GM15510 (cell line): Measurements from ENCODE around the gene HYCC1.

Experiments
- POLR2A ChIP-seq: IDR thresholded peaks from 3 replicates; pipeline ENCODE4 v1.6.1; 2011; ENCODE audit warnings: borderline replicate concordance; ENCODE audit not compliant: insufficient read length; ENCODE audit errors: extremely low read depth

The HYCC1 gene

GRCh38 chr7:23013715-23014649 lies at the start of gene HYCC1:
TSS of gene HYCC1 (minus strand) at chr7:23014130. CDS start at chr7:22991111, 23,019 bp downstream.
- peak; percentile 98 for TF ChIP-seq POLR2A

GRCh38 chr7:23062452-23062851 lies 48.5 kb upstream of the HYCC1 start:
- TF ChIP-seq POLR2A, result no peak

- no peak for TF ChIP-seq POLR2A
These were observed 47.4 kb upstream of the HYCC1 start for GRCh38 chr7:23061327-23061726.

GRCh38 chr7:23058408-23059096 lies 44.6 kb upstream of the HYCC1 start:
- TF ChIP-seq POLR2A, result no peak

GRCh38 chr7:23055582-23056178 lies 41.8 kb upstream of the HYCC1 start:
- no peak for TF ChIP-seq POLR2A

GRCh38 chr7:23044581-23044980 lies 30.7 kb upstream of the HYCC1 start:
- no peak for TF ChIP-seq POLR2A

GRCh38 chr7:23043441-23043840 lies 29.5 kb upstream of the HYCC1 start:
- no peak for TF ChIP-seq POLR2A

GRCh38 chr7:23027261-23027660 lies 13.3 kb upstream of the HYCC1 start:
- no peak for TF ChIP-seq POLR2A

- TF ChIP-seq POLR2A, result no peak
These were observed 12.2 kb upstream of the HYCC1 start for GRCh38 chr7:23026164-23026563.

- TF ChIP-seq POLR2A, result no peak
These were observed 10.5 kb upstream of the HYCC1 start for GRCh38 chr7:23024454-23024853.

GRCh38 chr7:23022851-23023250 lies 8.9 kb upstream of the HYCC1 start:
- no peak for TF ChIP-seq POLR2A

- TF ChIP-seq POLR2A, result no peak
These were observed 8.4 kb upstream of the HYCC1 start for GRCh38 chr7:23022258-23022769.

GRCh38 chr7:23021596-23021995 lies 7.7 kb upstream of the HYCC1 start:
- TF ChIP-seq POLR2A, result no peak

- TF ChIP-seq POLR2A, result no peak
These were observed 6.9 kb upstream of the HYCC1 start for GRCh38 chr7:23020742-23021401.

GRCh38 chr7:23018750-23019149 lies 4.8 kb upstream of the HYCC1 start:
- TF ChIP-seq POLR2A, result no peak

- no peak for TF ChIP-seq POLR2A
These were observed 3.4 kb upstream of the HYCC1 start for GRCh38 chr7:23017309-23017708.
